Peyer's patch (tissue), 4 donors: ENCODE results near the gene CRACR2B.

Experiments
- CTCF ChIP-seq, 6 experiments: fragments of 450-650 bp in 4 of 6; fragments of 200-600 bp in 2 of 6; sonication (generic) in 1 of 6; IDR thresholded peaks; one replicate each; pipeline ENCODE4 v1.5.1; 2017 to 2019; ENCODE audit warnings: antibody characterized with exemption in 6 of 6, mild to moderate bottlenecking in 3 of 6, moderate library complexity in 1 of 6
- POLR2A ChIP-seq, 2 donors: fragments of 450-650 bp; IDR thresholded peaks; one replicate each; pipeline ENCODE4 v1.5.1; 2017; ENCODE audit warnings: antibody characterized with exemption in 2 of 2, mild to moderate bottlenecking in 2 of 2, moderate library complexity in 2 of 2

- peak in 2 of 6 experiments; percentile 7 to 14 for TF ChIP-seq CTCF (IDR thresholded peaks at IDR 0.05)
- TF ChIP-seq POLR2A (IDR thresholded peaks at IDR 0.05): peak; percentile 56 to 57
These were observed 6.8 kb upstream of the CRACR2B start for GRCh38 chr11:820655-821511.
